Suppressor macrophage treated with lipopolysaccharide for 1 hour (primary cell): ENCODE data around the gene NANS.
"Not testable (repeated sequence)": the region's sequence is repeated elsewhere in the genome, so short reads cannot be mapped to it uniquely, and the experiment has no call there.

Experiments
- DNase-seq, 3 donors: peaks; one replicate each; pipeline ENCODE4 v3.0.0-alpha.2; 2020 to 2022

Gene NANS, protein sequence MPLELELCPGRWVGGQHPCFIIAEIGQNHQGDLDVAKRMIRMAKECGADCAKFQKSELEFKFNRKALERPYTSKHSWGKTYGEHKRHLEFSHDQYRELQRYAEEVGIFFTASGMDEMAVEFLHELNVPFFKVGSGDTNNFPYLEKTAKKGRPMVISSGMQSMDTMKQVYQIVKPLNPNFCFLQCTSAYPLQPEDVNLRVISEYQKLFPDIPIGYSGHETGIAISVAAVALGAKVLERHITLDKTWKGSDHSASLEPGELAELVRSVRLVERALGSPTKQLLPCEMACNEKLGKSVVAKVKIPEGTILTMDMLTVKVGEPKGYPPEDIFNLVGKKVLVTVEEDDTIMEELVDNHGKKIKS

GRCh38 chr9:98056269-98057137 is at the start of gene NANS:
Gene NANS, plus strand, starts transcription at chr9:98056732. Its CDS starts 77 bp downstream, at chr9:98056809.
- DNase-seq = peak; percentile 94 to 98 (median 97)

DNA sequence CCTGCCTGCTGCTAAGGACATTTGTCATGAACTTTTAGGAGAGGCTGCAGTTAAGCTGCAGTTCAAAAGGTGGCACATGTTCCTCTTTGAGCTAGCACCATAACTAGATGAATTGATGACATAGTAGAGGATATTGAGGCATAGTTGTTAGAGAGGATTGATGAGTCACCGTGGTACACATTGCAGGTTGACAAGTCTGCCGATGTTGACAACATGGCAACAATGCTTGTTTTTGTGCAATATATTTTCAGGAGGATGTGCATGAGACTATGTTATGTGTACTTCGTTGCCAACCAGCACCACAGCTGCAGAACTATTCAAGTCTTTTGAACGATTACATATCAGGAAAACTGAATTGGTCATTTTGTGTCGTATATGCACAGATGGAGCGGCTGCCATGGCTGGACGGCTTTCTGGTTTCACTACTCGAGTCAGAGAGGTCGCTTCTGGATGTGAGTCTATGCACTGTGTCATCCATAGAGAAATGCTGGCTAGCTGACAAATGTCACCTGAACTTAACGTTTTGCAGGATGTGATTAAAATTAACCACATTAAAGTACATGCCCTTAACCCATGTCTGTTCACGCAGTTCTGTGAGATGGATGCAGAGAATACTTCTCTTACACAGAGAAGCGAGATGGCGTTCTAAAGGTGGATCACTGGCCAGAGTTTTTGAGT is 49.1 kb upstream of the NANS start:
- no peak for DNase-seq

DNA sequence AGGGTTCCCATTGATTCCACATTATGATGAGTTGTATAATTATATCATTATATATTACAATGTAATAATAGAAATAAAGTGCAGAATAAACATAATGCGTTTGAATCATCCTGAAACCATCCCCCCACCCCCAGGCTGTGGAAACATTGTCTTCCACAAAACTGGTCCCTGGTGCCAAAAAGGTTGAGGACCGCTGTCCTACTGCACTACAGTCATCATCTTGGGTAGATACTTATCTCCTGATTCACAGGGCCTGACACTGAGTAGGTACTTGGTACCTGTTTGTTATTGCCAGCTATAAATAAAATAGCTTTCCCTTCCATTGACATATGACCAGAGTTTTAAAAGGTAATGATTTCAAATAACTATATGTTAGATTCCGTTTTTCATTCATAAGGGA is 47.8 kb upstream of the NANS start:
- no peak for DNase-seq

GRCh38 chr9:98009437-98009836 is 47.1 kb upstream of the NANS start:
- no peak for DNase-seq

GRCh38 chr9:98009936-98010335 is 46.6 kb upstream of the NANS start:
- DNase-seq = no peak

DNA sequence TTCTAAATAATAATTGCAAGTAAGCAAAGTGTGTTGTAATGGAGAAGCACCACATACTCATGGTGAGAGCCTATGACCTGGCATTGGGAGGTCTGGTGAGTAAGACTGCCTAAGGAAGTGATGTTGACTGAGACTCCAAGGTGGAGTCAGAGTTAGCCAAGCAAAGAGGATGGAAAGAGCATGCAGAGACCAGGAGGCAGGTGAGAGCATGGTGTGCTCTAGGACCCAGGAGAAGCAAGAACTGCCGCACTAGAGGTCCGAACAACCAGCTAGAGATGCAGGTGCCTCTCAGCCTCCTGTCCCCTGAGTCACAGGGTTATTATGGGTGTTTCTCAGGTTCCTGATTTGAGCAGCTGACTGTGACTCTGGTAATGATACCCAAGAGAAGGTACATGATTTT is 46.1 kb upstream of the NANS start:
- DNase-seq = peak in 2 of 3 donors; percentile 27 to 32

- no peak for DNase-seq
Measured at GRCh38 chr9:98011122-98011521, 45.4 kb upstream of the NANS start.

DNA sequence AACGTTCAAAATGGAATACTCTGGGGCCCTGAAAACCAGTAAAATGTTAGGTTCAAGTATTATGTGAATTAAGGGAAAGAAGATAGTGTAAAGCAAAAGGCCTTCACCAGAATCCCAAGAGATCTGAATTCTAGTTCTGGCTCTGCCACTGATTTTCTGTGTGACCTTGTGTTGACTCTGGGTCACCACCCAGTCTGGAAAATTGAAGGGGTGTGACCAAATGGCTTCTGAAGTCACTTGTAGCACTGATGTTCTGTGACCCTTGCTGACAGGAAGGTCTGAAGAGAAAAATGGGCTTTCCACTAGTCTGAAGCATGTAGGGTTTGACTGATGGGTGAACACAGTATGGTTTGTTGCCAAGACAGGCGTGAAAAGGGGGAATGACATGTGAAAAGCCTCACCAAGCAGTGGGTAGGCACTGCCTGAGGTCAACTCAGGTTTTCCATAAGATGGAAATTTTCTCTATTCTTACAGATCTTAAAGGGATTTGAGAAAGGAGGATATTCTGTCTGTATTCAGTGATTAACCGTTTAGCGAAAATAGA is 40.3 kb upstream of the NANS start:
- DNase-seq = no peak

GRCh38 chr9:98017306-98017705 is 39.2 kb upstream of the NANS start:
- no peak for DNase-seq

GRCh38 chr9:98018347-98018746 is 38.2 kb upstream of the NANS start:
- DNase-seq = no peak

DNA sequence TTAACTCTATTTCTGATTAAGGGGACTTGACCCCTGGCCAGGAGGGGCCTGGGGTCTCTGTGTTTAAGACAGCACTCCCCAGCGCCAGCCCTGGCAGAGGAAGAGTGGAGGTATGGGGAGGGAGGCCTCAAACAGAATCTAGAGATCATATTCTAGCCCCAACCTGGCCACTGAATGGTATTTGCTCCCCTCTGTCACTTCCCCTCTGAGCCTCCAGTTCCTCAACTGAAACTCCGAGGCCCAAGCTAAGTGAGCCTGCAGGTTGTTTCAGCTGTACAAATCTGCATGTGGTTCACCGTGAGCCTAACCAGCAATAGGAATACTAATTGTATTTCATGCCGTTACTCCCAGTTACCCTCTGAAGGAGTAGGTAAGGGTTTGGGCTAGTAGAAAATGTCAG is 37.4 kb upstream of the NANS start:
- no peak for DNase-seq

DNA sequence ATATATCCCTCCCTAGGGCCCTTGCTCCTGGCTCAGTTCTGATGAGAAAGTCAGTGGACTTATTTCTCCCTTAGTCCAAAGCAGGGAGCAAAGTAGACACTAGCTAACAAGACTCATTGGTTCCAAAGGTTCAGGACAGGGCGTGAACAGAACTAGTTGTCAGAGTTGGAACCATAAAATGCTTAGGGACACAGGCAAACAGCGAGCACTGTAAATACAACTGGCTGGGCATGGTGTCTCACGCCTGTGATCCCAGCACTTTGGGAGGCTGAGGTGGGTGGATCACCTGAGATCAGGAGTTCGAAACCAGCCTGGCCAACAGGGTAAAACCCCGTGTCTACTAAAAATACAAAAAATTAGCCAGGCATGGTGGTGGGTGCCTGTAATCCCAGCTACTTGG is 36.7 kb upstream of the NANS start:
- DNase-seq = not testable (repeated sequence)

DNA sequence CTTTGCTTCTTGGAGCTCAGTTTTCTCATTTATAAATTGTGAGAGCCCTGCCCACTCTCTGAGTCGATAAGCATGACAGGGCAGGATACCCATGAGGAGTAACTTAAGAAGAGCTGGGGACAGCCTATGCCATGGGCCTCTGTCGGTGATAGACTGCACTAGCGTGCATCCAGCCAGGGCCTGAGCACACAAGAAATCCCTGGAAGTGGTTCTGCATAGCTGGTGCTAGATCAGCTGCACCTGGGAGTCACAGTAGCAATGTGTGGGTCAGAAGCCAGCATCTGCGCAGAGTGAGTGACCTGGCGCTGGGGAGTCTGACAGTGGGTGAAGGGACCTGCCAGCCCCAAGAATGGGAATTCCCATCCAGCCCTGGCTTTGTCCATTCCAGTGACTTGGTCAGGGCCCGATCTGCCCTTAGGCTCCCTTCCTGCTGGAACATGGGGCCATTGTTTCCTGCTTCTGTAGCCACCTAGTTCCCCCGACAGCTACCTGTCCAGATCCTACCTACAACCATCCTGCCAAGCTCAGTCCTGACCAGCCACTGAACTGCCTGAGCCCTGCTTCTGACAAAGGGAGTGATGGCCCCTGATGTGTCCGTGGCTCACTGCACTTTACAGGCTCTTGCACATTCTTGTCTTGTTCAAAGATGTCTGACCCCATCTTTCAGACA is 35.9 kb upstream of the NANS start:
- DNase-seq = no peak

DNA sequence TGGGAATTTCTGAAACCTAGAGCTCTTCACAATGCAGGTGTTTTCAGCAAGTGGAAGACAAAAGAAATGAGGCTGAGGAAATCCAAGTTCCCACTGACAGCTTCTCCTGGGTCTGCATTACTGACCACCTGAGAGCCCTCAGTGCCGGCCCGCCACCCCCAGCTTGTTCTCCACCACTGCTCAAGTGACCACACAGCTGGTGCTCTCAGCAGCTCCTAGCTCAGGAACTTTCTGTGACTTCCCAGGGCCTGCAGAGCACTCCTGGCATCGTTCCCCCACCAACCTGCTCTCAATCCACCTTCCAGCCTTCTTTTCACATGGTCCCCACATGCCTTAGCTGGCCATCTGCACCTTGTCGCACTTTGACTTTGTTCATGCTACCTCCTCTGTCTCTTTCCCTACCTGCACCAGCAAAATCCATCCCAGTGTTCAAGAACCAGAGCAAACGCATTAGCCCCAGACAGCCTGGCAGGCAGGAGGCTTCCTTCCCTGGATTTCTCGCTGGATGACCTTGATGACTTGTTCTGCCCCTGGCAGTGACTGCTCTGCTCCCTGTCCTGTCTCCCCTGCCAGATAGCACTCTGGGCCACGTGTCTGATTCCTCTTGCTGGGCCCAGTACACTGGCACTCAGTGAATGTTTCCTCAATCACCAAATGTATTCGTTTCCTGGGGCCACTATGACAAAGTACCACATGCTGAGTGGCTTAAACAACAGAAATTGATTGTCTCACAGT is 35.1 kb upstream of the NANS start:
- no peak for DNase-seq

DNA sequence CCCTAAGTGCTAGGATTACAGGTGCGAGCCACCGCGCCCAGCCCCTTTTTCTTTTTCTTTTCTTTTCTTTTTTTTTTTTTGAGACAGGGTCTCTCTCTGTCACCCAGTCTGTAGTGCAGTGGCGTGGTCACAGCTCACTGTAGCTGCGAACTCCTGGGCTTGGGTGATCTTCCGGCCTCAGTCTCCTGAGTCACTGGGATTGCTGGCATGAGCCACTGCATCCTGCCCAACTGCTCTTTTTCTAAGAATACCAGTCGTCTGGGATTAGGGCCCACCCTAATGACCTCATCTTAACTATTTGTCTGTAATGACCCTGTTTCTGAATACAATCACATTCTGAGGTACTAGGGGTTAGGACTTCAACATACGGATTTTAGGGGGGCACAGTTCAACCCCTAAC is 34.1 kb upstream of the NANS start:
- no peak for DNase-seq

DNA sequence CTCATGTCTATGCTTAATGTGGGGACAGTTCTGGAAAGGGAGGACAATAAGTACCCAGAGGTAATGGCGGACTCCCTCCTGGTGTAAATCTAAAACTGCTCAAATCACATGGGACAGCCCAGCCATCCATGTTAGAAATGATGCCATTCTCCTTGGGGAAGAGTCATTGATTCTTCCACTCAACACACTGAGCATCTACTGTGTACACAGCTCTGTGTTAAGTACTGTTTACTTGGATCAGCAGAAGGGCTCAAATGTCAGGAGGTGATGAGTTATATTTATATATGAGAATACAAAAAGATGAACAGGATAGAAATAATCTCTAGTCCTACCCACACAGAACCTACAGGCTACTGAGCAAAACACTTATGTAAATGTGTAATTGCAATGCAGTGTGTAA is 31.8 kb upstream of the NANS start:
- DNase-seq = no peak

DNA sequence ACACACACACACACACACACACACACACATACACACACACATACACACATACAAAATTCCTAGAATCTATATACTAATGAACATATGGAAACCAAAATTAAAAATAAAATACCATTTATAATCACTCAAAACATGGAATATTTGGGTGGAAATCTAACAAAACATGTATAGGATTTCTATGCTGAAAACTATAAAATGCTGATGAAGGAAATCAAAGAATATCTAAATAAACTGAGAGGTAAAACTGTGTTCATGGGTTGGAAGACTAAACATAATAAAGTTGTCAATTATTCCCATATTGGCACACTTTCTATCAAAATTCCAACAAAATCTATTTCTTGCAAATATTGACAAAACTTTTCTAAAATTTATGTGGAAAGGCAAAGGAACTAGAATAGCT is 25.4 kb upstream of the NANS start:
- DNase-seq = no peak

DNA sequence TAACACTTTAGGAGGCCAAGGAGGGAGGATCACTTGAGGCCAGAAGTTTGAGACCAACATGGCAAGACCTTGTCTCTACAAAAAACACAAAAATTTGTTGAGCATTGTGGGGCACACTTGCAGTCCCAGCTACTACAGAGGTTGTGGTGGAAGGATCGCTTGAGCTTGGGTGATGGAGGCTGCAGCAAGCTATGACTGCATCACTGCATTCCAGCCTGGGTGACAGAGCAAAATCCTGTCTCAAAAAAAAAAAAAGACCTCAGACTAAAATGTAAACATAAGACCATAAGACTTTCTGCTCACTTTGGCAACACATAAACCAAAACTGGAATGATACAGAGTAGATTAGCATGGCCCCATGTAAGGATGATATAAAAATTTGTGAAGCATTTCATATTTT is 24.6 kb upstream of the NANS start:
- no peak for DNase-seq

- peak; percentile 86 to 95 (median 92) for DNase-seq
Measured at GRCh38 chr9:98034593-98035546, 21.7 kb upstream of the NANS start.

GRCh38 chr9:98037357-98037756 is 19.2 kb upstream of the NANS start:
- peak; percentile 71 to 75 (median 72) for DNase-seq

DNA sequence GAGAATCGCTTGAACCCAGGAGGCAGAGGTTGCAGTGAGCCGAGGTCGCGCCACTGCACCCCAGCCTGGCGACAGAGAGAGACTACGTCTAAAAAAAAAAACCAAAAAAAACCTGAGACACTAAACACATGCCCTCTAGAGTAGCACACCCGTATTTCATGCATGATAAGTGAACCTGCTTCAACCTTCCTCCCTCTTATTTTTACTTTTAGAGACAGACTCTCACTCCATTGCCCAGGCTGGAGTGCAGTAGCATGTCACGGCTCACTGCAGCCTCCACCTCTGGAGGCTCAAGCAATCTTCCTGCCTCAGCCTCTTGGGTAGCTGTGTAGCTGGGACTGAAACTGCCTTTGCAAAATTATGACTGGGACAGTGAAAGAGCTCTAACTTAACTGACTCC is 17.6 kb upstream of the NANS start:
- DNase-seq = no peak
